ENCODE data around the gene SEC61B.
A peak's percentile ranks its signal among the peaks of the same experiment; 100 is the strongest.
"Not testable (repeated sequence)": the region's sequence is repeated elsewhere in the genome, so short reads cannot be mapped to it uniquely, and the experiment has no call there.

Gene SEC61B

GRCh38 chr9:99192786-99193465 lies 29.2 kb upstream of the SEC61B start:
- no peak for DNase-seq

- no peak for DNase-seq
Observed at GRCh38 chr9:99193466-99193821, 28.6 kb upstream of the SEC61B start.

- not testable (repeated sequence) for DNase-seq
Observed at GRCh38 chr9:99196484-99196883, 25.6 kb upstream of the SEC61B start.

GRCh38 chr9:99197124-99197630 lies 24.9 kb upstream of the SEC61B start:
- no peak for DNase-seq

GRCh38 chr9:99197987-99198386 lies 24.1 kb upstream of the SEC61B start:
- no peak for DNase-seq

- DNase-seq = no peak
Observed at GRCh38 chr9:99199938-99200539, 22.0 kb upstream of the SEC61B start.

- no peak for DNase-seq
Observed at GRCh38 chr9:99201603-99202002, 20.5 kb upstream of the SEC61B start.

- DNase-seq = no peak
Observed at GRCh38 chr9:99210572-99210971, 11.5 kb upstream of the SEC61B start.

GRCh38 chr9:99211746-99212145 lies 10.3 kb upstream of the SEC61B start:
- no peak for DNase-seq

GRCh38 chr9:99213197-99213596 lies 8.9 kb upstream of the SEC61B start:
- DNase-seq = no peak

- no peak for DNase-seq
Observed at GRCh38 chr9:99216073-99216472, 6.0 kb upstream of the SEC61B start.

GRCh38 chr9:99220011-99220410 lies 2.1 kb upstream of the SEC61B start:
- DNase-seq = no peak

- no peak for DNase-seq
Observed at GRCh38 chr9:99221266-99221620, 839 bp upstream of the SEC61B start.

- DNase-seq = no peak
Observed at GRCh38 chr9:99222416-99223270, 561 bp downstream of the SEC61B start.

- DNase-seq = no peak
Observed at GRCh38 chr9:99224445-99224844, 2.4 kb downstream of the SEC61B start.

- DNase-seq = no peak
Observed at GRCh38 chr9:99226054-99226453, 4.0 kb downstream of the SEC61B start.

GRCh38 chr9:99230206-99230605 lies 8.1 kb downstream of the SEC61B start:
- no peak for DNase-seq

GRCh38 chr9:99231711-99232110 lies 9.6 kb downstream of the SEC61B start:
- DNase-seq = peak; percentile 4 to 11

GRCh38 chr9:99234618-99235017 lies 12.5 kb downstream of the SEC61B start:
- no peak for DNase-seq

- DNase-seq = no peak
Observed at GRCh38 chr9:99235069-99235468, 13.0 kb downstream of the SEC61B start.

- no peak for DNase-seq
Observed at GRCh38 chr9:99235926-99236634, 14.0 kb downstream of the SEC61B start.

GRCh38 chr9:99237356-99237755 lies 15.3 kb downstream of the SEC61B start:
- no peak for DNase-seq

- not testable (repeated sequence) for DNase-seq
Observed at GRCh38 chr9:99237849-99238248, 15.8 kb downstream of the SEC61B start.

Data from activated CD4-positive, alpha-beta T cell treated with anti-CD3 and anti-CD28 coated beads, Interleukin-2, amount 50 U/mL, for 4 hours (primary cell).